ENCODE results near the gene MIXL1.
"Not testable (repeated sequence)": the region's sequence is repeated elsewhere in the genome, so short reads cannot be mapped to it uniquely, and the experiment has no call there.

The MIXL1 gene

DNA sequence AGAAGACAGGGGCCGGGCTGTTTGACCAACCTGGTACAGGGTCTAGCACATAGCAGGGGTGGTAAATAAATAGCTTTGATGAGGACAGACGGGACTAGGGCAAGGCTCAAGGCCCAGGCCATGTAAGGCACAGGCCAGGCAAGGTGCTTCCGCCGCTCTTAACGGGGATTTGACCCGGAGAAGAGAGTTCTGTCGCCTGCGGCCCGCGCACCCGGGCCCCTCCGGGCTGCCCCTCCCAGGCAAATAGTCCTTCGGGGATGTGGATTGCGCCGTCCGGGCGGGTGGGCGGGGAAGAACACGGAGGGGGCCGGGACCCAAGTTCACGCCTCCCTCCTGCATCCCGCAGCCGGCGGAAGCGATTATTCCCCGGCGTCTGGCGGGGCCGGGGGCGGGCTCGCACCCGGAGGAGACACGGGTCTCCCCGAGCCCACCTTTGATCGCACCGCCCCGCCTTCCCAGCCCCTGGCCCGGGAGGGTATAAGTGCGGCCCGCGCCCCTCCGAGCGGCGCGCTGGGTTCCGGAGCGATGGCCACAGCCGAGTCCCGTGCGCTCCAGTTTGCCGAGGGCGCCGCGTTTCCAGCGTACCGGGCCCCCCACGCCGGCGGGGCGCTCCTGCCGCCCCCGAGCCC lies at the start of gene MIXL1:
TSS of gene MIXL1 (plus strand) at position 508 of the 629 bp plus-strand sequence. CDS start at position 526, 18 bp downstream.
- DNase-seq (ENCODE audit: low read depth in 2 of 2), result no peak

DNA sequence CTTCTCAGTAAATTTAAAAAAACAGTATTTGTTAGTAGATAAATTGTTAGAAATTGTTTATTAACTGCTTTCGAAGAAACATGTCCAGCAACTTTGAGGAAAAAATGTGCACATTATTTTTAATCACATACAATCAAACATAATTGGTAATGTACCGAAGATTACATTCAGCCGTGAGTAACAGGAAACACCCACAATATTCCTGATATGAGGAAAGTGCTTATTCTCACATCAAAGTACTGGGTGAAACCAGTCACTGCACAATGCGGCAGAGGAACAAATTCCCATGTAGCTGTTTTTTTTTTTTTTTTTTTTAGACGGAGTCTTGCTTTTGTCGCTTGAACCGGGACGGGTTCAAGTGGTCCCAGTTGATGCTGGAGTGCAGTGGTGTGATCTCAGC lies 46.6 kb upstream of the MIXL1 start:
- no peak for DNase-seq (ENCODE audit: low read depth in 2 of 2)

DNA sequence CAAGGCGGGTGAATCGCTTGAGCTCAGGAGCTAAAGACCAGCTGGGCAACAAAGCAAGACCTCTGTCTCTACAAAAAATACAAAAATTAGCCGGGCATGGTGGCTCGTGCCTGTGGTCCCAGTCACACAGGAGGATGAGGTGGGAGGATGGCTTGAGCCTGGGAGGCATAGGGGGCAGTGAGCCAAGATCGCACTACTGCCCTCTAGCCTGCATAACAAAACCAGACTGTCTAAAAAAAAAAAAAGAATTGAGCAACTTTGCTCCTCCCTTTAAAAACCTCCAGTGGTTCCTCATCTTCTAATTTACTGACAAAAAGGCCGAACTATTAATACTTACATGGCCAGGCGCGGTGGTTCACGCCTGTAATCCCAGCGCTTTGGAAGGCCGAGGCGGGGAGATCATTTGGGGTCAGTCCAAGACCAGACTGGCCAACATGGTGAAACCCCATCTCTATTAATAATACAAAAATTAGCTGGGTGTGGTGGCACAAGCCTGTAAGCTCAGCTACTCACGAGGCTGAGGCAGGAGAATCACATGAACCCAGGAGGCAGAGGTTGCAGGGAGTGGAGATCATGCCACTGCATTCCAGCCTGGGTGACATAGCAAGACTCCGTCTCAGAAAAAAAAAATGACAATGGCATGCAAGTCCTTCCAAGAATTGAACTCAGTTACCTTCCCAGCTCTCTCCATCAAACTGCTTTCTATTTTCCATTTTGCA lies 41.3 kb upstream of the MIXL1 start:
- no peak for DNase-seq (ENCODE audit: low read depth in 2 of 2)

DNA sequence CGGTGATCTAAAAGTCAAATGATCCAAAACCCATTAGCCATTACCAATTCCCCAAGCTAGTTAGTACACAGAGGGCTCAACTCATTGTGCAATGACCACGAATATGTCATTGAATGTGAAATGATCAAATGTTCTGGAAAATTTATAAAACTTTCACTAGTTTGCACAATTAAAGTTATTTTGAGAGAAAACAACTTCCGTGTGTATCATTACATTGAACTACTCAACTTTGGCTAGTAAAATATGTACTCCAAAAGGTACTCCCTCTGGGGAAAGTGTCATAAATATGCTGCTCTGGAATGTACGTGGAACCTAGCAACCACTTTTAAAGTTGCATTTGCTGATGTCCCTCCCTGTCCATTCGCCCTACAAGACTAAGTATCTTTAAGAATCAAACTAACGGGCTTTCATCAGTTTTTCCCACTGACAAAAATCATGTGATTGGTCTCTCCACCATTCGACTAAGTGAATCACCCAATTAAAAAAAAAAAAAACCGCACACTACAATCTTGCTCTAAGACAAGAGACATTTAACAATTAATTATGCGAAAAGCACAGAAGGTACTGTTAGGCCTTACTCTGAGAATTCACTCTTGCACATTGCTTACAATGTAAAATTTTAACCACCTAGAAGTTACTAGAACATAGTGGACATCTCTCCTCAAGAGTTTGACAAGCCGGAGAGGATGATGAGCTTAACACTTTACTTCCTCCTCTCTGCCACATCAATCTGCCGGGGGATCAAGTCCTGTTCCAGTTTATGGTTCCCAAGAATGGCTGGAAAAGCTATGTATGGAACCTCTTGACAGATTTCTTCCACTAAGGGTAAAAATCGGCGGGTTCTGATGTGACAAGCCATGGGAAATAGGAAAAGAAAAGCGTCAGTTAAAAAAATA lies 38.1 kb upstream of the MIXL1 start:
- DNase-seq (ENCODE audit: low read depth in 2 of 2), result no peak

DNA sequence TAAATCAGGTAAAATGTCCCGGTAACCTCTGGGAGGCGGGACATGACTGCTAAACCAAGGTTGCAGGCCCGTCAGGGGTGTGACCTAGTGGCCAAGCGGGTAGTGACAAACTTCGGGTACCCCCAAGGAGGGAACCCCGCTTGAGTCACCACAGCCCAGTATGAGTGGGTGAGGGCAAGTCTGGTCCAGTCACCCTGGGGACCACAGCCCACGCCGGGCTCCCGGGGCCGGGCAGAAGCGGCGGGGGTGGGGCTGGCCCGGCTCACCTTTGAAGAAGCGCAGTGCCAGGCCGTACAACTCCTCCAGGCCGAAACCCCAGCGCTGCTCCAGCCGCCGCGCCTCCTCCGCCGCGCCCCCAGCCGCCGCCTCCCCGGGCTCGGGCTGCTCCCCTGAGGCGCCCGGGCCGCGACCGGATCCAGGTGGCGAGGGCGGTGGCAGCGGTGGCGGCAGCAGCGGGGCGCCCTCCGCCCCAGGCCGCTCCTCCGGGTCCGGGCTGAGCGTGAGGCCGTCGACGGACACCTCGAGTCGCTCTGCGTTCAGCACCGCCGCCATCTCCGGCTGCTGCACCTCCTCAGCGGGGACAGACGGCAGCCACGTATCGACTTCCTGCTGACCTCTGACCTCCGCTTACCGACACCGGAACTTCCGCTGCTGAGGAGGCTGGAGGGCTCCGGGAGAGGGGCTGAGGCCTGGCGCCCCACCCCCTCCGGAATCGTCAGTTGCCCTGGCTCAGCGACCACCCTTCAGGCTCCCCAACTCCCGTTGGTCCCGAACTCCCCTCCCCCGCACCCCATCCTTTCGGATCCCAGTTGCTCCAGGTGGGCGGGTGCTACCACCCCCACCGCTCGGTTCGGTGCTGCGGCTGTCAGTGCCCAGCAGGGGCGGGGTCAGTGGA lies 37.1 kb upstream of the MIXL1 start, which contains the start of gene ACBD3:
TSS of gene ACBD3 (minus strand) at position 618 of the 895 bp plus-strand sequence. CDS start at position 552, 66 bp downstream.
- DNase-seq (ENCODE audit: low read depth in 2 of 2), result peak; percentile 72 to 76

DNA sequence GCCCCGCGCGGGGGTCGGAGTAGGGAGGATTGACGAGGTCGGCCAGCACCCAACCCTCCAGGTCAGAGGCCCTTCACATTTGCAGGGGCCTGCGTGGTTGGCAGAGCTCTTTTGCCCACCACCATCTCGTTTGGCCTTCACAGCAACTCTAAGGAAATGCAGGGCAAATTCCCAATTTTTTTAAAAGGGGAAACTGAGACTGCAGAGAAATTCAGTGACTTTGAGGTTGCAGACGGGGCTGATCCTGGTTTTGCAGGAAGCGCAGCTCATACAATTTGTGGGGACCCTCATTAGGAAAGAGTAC lies 36.5 kb upstream of the MIXL1 start:
- no peak for DNase-seq (ENCODE audit: low read depth in 2 of 2)

DNA sequence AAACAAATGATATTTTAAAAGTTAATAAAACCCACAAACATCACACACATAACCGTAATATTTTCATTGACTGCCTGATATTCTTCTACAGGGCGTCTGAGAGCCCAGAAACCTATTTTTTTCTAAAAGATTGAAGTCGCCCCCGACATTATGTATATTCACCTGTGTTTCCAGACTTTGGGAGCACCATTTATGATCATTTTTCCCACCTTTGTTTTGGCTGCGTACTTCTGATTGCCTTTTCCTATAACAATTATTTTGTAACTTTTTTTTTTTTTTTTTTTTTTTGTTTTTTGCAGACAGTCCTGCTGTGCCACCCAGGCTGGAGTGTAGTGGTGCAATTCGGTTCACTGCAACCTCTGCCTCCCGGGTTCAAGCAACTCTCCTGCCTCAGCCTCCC lies 36.1 kb upstream of the MIXL1 start:
- no peak for DNase-seq (ENCODE audit: low read depth in 2 of 2)

DNA sequence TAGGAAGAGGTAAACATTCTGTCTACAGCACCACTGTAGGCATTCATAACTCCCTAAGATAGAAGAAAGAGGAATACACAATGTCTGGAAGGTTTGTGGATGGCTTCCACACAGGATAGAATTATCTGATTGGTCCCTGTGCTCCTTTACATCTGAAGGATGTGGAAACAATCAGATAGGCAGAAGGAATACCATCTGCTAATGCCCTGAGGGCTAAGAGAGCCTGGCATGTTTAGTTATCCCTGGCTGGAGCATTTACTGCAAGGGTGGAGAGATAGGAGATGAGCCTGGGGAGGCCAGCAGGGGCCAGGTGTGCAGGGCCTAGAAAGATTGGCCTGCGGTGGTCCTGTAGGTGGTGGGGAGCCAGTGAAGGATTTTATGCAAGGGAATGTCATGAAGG lies 28.3 kb upstream of the MIXL1 start:
- DNase-seq (ENCODE audit: low read depth in 2 of 2), result no peak

DNA sequence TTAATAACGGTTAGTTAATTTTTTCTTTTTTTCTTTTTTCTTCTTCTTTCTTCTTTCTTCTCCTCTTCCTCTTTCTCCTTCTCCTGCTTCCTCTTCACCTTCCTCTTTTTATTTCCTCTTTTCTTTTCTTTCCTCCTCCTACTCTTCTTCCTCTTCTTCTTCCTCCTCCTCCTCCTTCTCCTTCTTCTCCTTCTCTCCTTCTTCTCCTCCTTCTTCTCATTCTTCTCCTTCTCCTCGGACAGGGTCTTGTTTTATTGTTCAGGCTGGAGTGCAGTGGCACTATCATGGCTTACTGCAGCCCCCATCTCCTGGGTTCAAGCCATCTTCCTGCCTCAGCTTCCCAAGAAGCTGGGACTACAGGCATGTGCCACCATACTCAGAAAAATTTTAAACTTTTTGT lies 23.5 kb upstream of the MIXL1 start:
- no peak for DNase-seq (ENCODE audit: low read depth in 2 of 2)

DNA sequence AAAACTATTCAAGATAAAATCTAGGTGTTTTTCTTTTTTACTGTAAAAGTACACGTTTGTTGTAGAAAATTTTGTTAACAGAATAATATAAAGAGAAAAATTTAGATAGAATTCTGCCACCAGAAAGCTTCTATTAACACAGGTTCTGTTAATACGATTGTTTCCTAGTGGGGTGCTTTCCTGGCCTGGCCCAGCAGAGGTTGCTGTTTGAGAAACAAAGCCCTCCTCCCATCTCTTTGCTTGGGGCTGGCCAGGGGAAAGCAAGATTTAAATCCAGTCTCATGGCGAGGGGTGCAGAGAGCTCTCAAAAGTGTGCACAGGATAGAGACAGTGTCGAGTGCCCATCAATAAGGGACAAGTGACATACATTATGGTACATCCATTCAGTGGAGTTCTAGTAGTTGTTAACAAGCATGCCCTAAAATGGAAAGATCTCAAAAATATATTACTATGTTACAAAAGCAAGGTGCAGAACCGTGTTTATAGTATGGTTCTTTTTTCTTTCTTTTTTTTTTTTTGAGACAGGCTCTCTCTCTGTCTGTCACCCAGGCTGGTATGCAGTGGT lies 22.4 kb upstream of the MIXL1 start:
- DNase-seq (ENCODE audit: low read depth in 2 of 2), result no peak

DNA sequence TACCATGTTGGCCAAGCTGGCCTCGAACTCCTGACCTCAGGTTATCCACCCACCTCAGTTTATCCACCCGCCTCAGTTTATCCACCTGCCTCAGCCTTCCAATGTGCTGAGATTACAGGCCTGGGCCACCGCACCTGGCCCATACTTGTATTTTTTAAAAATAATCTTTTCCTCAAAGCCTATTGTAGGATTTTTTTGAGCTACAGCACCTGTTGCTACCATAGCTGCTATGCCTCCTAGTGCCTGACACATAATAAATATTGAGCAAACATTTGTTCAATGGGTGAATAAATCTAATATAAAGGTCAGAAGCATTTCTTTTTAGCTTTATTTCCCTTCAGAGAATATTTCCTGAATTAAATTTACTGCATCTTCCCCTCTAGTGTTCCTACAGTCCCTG lies 21.2 kb upstream of the MIXL1 start:
- no peak for DNase-seq (ENCODE audit: low read depth in 2 of 2)

DNA sequence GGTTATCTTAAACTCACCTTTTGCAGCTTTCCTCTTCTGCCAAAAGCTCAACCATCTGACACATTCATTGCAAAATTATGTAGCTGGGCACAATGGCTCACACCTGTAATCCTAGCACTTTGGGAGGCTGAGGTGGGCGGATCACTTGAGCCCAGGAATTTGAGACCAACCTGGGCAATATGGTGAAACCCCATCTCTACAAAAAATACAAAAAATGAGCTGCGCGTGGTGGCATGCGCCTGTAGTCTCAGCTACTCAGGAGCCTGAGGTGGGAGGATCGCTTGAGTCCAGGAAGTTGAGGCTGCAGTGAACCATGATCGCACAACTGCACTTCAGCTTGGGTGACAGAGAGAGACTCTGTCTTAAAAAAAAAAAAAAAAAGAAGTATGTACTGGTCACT lies 20.8 kb upstream of the MIXL1 start:
- not testable (repeated sequence) for DNase-seq (ENCODE audit: low read depth in 2 of 2)

DNA sequence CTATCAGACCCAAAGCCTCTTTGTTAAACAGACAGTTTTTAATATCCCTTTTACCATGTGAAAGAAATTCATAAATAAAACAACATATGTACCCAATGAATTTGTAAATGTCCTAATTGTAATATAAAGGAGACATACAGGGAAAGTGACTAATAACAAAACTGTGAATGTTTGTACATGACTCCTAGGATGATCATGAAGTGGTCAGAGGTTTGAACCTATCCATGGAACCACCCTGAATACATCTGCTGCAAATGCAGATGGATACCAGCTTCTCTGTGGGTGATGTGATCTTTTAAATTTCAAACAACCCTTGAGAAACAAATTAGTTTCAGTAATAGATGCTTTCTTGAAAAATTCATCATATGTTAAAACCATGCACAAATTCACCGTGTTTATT lies 20.2 kb upstream of the MIXL1 start:
- DNase-seq (ENCODE audit: low read depth in 2 of 2), result no peak

DNA sequence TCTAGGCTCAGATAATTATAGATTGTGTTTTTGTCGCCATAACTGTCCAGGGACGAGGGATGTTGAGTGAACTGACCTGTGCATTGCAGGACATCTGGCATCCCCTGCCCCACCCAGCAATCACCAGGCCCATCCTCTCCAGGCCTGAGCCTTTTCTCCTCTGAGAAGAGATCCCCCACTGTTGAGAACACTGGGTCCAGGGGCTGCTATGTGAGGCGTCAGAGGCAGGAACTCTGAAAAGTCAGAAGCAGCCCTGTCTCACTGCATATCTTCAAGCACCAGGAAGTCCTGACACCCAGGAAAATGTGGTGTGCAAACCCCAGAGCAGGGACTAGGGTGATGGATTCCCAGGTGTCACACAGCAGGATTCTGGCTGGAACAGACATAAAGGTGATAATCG lies 19.8 kb upstream of the MIXL1 start:
- no peak for DNase-seq (ENCODE audit: low read depth in 2 of 2)

DNA sequence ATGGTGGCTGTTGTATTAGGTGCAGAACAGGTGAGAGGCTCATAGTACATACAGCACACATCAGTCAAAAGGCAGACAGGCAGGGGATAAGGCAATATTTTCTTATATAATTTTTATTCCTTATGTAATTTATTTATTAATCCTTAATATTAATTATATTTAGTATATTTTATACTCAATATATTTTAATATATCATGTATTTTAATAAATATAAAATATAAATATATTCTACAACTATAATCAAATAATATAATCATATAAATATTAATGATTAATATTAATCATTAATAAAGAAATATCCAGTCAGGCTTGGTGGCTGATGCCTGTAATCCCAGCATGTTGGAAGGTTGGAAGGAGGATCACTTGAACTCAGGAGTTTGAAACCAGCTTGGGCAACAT lies 19.3 kb upstream of the MIXL1 start:
- no peak for DNase-seq (ENCODE audit: low read depth in 2 of 2)

DNA sequence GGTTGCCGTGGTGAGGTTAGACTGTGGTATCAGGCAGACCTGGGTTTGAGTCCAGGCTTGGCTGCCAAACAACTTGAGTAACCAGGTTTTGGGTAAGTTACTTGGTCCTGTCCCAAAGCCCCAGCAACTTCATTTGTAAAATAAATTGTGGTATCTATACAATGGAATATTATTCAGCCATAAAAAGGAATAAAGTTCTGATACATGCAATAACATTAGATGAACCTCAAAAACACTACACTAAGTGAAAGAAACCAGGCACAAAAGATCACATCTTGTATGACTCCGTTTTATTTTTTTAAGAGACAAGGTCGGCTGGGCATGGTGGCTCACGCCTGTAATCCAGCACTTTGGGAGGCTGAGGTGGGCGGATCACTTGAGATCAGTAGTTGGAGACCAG lies 16.4 kb upstream of the MIXL1 start:
- DNase-seq (ENCODE audit: low read depth in 2 of 2), result no peak

DNA sequence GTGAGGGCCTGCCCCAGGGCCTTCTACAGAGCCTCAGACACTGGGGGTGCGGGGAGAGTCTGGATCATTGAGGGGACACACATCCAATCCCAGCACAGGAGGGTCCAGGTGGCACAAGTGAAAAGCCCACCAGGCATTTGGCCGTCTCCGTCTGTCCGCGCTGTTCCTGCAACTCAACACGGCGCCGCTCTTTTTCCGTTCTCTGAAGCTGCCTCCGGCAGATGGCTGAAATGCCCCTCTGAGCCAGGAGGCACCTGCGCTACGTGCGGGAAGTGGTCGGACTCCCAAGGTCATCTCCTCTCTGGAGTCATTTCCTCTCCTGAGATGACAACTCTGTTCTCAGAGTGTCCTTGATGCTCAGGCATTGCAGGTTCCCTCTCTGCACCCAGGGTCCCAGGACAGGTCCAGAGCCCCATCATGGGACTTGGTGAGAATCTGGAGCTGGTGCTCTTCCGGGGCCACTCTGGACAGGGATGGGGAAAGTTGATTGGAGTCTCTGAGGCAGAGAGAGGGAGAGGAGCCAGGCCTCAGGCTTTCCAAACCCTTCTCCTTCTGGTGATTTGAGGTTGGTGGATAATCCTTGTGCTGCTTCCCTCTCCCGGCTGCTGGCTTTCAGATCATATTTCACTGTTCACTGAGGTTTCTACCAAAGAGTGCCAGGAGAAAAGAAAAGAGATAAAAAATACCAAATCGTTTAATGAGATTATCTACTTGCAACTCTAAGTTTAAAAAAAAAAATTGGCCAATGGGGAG lies 14.0 kb upstream of the MIXL1 start:
- no peak for DNase-seq (ENCODE audit: low read depth in 2 of 2)

DNA sequence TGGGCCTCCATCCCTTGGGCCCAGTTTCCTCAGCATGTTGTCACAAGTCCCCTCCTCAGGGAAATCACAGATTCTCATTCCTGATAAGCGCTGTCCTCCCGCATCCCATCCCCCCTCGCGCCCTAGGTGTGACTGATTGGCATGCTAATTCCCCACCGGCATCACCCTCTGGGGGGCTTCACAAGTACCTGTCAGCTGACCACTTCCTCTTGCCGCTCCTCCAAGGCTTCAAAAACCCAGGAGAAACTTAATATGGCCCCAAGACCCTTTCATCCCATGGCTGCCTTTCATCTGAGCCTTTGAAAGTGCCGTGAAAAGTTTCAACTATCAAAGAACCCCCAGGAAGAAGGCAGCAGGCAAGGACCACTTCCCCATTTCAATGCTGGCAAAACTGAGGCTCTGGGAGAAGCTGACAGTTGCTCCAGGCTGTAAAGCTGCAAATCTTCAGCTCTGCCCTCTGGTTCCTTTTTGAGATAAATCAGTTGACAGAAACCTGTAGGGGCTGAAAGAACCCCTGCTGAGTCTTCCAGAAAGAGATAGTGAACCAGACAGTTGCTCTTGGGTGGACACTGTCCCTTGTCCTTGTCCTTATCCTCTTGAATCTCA lies 12.8 kb upstream of the MIXL1 start:
- DNase-seq (ENCODE audit: low read depth in 2 of 2), result no peak

DNA sequence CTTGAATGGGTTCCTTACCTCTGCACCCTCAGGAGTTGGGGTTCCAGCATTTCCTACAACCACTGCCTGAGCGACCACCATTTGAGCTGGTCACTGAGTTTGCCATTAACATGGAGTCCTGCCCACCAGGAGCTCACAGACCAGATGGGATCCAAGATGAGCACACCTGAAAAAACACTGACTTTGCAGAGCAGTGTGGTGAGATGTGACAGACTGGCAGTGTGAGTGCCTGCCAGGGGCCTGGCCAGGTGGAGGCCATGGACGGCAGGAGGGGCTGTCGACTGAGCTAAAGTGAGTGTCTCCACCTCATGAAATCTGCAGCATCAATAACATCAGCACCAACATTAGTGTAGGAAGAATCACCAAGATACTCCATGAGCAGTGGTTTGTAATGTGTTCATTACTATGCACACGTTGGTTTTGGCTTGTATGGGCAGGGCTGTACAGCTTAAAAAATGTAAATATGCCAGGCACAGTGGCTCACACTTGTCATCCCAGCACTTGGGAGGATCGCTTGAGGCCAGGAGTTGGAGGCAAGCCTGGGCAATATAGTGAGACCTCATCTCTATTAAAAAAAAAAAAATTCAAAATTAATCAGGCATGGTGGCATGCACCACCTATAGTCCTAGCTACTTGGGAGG lies 12.2 kb upstream of the MIXL1 start:
- no peak for DNase-seq (ENCODE audit: low read depth in 2 of 2)

DNA sequence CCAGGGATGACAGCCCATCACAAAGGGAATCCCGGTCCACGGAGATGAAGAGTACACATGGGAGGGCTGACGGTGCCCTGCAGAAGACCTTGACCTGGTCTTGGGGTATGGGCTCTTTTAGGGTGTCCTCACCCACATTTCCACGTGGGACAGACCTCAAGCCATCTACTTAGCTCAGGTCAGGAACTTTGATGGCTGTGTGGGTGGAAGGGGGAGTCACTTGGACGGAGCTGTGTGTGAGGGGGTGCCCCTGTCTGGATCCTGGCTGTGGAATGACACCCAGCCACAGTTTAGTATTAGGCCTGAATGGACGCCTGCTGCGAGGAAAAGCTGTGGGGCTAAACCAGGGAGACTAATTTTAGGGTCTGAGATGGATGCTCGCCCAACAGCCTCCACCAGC lies 10.9 kb upstream of the MIXL1 start:
- DNase-seq (ENCODE audit: low read depth in 2 of 2), result no peak
